NCI-H82 (cell line): ENCODE results near the gene C1QTNF4.
"Not testable (repeated sequence)": the region's sequence is repeated elsewhere in the genome, so short reads cannot be mapped to it uniquely, and the experiment has no call there.

Experiments
- DNase-seq: peaks from one replicate; lab custom pipeline; 2025; lab: John Stamatoyannopoulos, UW

Gene C1QTNF4

GRCh38 chr11:47593934-47594855, at the start of gene C1QTNF4:
C1QTNF4 (minus strand) TSS chr11:47594411; CDS start chr11:47590810, 3,601 bp downstream.
- DNase-seq, result peak; percentile 27

GRCh38 chr11:47642099-47642855, 48.1 kb upstream of the C1QTNF4 start, which contains the start of gene MTCH2:
MTCH2 (minus strand) TSS chr11:47642559; CDS start chr11:47642465, 94 bp downstream.
- peak; percentile 96 for DNase-seq

- DNase-seq, result peak; percentile 13
Measured at GRCh38 chr11:47641600-47642098, 47.4 kb upstream of the C1QTNF4 start.

GRCh38 chr11:47640506-47640905, 46.3 kb upstream of the C1QTNF4 start:
- not testable (repeated sequence) for DNase-seq

GRCh38 chr11:47636331-47636730, 42.1 kb upstream of the C1QTNF4 start:
- DNase-seq, result not testable (repeated sequence)

GRCh38 chr11:47631473-47631872, 37.3 kb upstream of the C1QTNF4 start:
- no peak for DNase-seq

- no peak for DNase-seq
Measured at GRCh38 chr11:47628026-47628425, 33.8 kb upstream of the C1QTNF4 start.

- no peak for DNase-seq
Measured at GRCh38 chr11:47626234-47626633, 32.0 kb upstream of the C1QTNF4 start.

- peak; percentile 53 for DNase-seq
Measured at GRCh38 chr11:47620836-47621378, 26.7 kb upstream of the C1QTNF4 start.

- DNase-seq, result no peak
Measured at GRCh38 chr11:47617417-47617809, 23.2 kb upstream of the C1QTNF4 start.

- peak; percentile 71 for DNase-seq
Measured at GRCh38 chr11:47616726-47617416, 22.7 kb upstream of the C1QTNF4 start.

GRCh38 chr11:47615249-47615648, 21.0 kb upstream of the C1QTNF4 start:
- no peak for DNase-seq

GRCh38 chr11:47611348-47611794, 17.2 kb upstream of the C1QTNF4 start:
- no peak for DNase-seq

- DNase-seq, result no peak
Measured at GRCh38 chr11:47609675-47610074, 15.5 kb upstream of the C1QTNF4 start.

GRCh38 chr11:47607380-47607779, 13.2 kb upstream of the C1QTNF4 start:
- no peak for DNase-seq

GRCh38 chr11:47606731-47607130, 12.5 kb upstream of the C1QTNF4 start:
- peak; percentile 38 for DNase-seq

GRCh38 chr11:47605921-47606320, 11.7 kb upstream of the C1QTNF4 start:
- no peak for DNase-seq

GRCh38 chr11:47603295-47603694, 9.1 kb upstream of the C1QTNF4 start:
- no peak for DNase-seq

- no peak for DNase-seq
Measured at GRCh38 chr11:47599902-47600301, 5.7 kb upstream of the C1QTNF4 start.

GRCh38 chr11:47595967-47596366, 1.8 kb upstream of the C1QTNF4 start:
- DNase-seq, result no peak

- DNase-seq, result no peak
Measured at GRCh38 chr11:47595029-47595428, 818 bp upstream of the C1QTNF4 start.
